ENCODE measurements around the gene JCHAIN. TPM values are rescaled to one million over a fixed set of nuclear protein-coding genes. Genes with fewer than 3 reads are reported as not detected.
"Not testable (repeated sequence)": the region's sequence is repeated elsewhere in the genome, so short reads cannot be mapped to it uniquely, and the experiment has no call there.

The JCHAIN gene
- total RNA-seq, 1 donor from 2014 or later, result 6.9 TPM

GRCh38 chr4:70687821-70688794, 21.8 kb upstream of the JCHAIN start, which contains the start of gene UTP3:
UTP3 (plus strand) TSS chr4:70688532; CDS start chr4:70688678, 146 bp downstream.
- peak within 1 kb of the TSS; percentile 91 for H3K4me3 ChIP-seq
- peak; percentile 94 for DNase-seq
- no peaks in the 10 kb centered on the region for H3K27me3 ChIP-seq (ENCODE audit: low read depth)
- H3K4me1 ChIP-seq, result peaks cover 49% of the 10 kb centered on the region
- peak within 1 kb of the TSS; percentile 93 for H3K27ac ChIP-seq (replicated peaks)
- peaks cover 20% of the 10 kb centered on the region for H3K36me3 ChIP-seq
- intact Hi-C loops (cut with micrococcal nuclease), result no loop called here
- no peaks in the 10 kb centered on the region for H3K9me3 ChIP-seq (replicated peaks)
- TF ChIP-seq CTCF (IDR thresholded peaks at IDR 0.05; ENCODE audit: borderline replicate concordance), result peak; percentile 99

GRCh38 chr4:70687392-70687791, 21.1 kb upstream of the JCHAIN start:
- intact Hi-C loops (cut with micrococcal nuclease), result no loop called here
- H3K36me3 ChIP-seq, result peaks cover 18% of the 10 kb centered on the region
- DNase-seq, result no peak
- H3K4me3 ChIP-seq, result peak overlapping the region; percentile 91
- H3K27ac ChIP-seq (replicated peaks), result peak overlapping the region; percentile 93
- TF ChIP-seq CTCF (IDR thresholded peaks at IDR 0.05; ENCODE audit: borderline replicate concordance), result no peak
- H3K27me3 ChIP-seq (ENCODE audit: low read depth), result no peaks in the 10 kb centered on the region
- no peaks in the 10 kb centered on the region for H3K9me3 ChIP-seq (replicated peaks)
- H3K4me1 ChIP-seq, result peaks cover 48% of the 10 kb centered on the region

- H3K4me1 ChIP-seq; intact Hi-C loops (cut with micrococcal nuclease); DNase-seq; H3K4me3 ChIP-seq; H3K27ac ChIP-seq (replicated peaks); H3K9me3 ChIP-seq (replicated peaks); H3K27me3 ChIP-seq (ENCODE audit: low read depth); H3K36me3 ChIP-seq: not testable (repeated sequence)
These were observed 15.8 kb upstream of the JCHAIN start for GRCh38 chr4:70682142-70682541.

- intact Hi-C loops (cut with micrococcal nuclease), result no loop called here
- Histone ChIP-seq H3K27ac (replicated peaks) (no peak overlapping the region), H3K36me3 (no peaks in the 10 kb centered on the region), H3K4me3 (no peak overlapping the region), H3K9me3 (replicated peaks) (no peaks in the 10 kb centered on the region), H3K4me1 (no peaks in the 10 kb centered on the region), H3K27me3 (ENCODE audit: low read depth) (no peaks in the 10 kb centered on the region)
- no peak for TF ChIP-seq CTCF (IDR thresholded peaks at IDR 0.05; ENCODE audit: borderline replicate concordance)
- DNase-seq, result no peak
These were observed 15.4 kb upstream of the JCHAIN start for GRCh38 chr4:70681704-70682103.

GRCh38 chr4:70680934-70681333, 14.6 kb upstream of the JCHAIN start:
- TF ChIP-seq CTCF (IDR thresholded peaks at IDR 0.05; ENCODE audit: borderline replicate concordance), result no peak
- Histone ChIP-seq H3K36me3 (no peaks in the 10 kb centered on the region), H3K4me3 (no peak overlapping the region), H3K27ac (replicated peaks) (no peak overlapping the region), H3K9me3 (replicated peaks) (no peaks in the 10 kb centered on the region), H3K4me1 (no peaks in the 10 kb centered on the region), H3K27me3 (ENCODE audit: low read depth) (no peaks in the 10 kb centered on the region)
- no peak for DNase-seq
- intact Hi-C loops (cut with micrococcal nuclease), result no loop called here

Measured in left ventricle myocardium inferior (tissue), 1 donor.